LHCN-M2 (cell line): ENCODE data around the gene MUC5AC. TPM values are rescaled to one million over a fixed set of nuclear protein-coding genes. Genes with fewer than 3 reads are reported as not detected.
"Not testable (repeated sequence)": the region's sequence is repeated elsewhere in the genome, so short reads cannot be mapped to it uniquely, and the experiment has no call there.

Experiments
- DNase-seq: peaks from one replicate; pipeline ENCODE4 v3.0.0-alpha.2; 2012; ENCODE audit warnings: low read depth
- total RNA-seq: library from RNA; depleted of rRNA; stranded (reverse); fragments of >200 nt; gene quantifications from 2 replicates; pipeline ENCODE4 v1.2.3, GENCODE V29; 2014

Gene MUC5AC
- total RNA-seq, 1 experiment from 2014 or later = not detected

DNA sequence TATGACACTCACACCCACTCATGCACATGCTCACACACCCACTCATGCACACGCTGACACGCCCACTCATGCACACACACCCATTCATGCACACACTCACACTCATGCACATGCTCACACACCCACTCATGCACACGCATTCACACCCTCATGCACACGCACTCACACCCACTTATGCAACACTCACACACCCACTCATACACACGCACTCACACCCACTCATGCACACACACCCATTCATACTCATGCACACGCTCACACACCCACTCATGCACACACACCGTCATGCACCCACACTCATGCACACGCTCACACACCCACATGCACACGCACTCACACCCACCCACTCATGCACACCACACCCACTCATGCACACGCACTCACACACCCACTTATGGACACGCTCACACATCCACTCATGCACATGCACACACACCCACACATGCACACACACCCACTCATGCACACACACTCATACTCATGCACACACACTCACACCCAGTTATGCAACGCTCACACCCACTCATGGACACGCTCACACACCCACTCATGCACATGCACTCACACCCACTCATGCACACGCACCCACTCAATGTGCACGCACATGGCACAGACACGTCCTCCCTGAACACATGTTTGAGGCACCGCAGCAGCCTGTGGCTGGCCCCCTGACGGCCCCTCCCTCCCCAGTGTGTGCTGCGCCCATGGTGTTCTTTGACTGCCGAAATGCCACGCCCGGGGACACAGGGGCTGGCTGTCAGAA lies 17.9 kb downstream of the MUC5AC start:
- no peak for DNase-seq

DNA sequence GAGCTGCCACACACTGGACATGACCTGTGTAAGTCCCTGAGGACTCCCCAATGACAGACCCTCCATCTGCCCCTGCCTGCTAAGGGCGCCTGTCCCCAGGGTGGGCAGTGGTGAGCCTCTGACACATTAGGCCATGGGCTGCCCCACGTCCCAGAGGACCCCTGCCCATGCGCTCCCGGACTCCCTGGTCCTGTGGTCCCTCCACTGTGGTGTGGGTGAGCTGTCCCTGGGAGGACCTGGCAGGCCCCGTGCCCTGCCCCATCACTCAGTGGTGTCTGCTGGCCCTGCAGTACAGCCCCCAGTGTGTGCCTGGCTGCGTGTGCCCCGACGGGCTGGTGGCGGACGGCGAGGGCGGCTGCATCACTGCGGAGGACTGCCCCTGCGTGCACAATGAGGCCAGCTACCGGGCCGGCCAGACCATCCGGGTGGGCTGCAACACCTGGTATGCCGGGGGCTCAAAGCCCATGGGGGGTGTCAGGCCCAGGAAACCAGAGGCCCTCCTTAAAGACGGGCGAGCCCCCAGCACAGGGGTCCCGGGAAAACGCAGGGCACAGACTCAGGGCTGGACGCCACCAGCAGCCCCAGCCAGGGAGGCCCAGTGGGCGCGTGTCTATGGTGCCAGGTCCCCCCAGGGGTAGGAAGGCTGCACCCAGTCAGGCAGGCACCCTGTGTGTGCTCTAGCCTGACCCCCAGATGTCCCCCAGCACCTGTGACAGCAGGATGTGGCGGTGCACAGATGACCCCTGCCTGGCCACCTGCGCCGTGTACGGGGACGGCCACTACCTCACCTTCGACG lies 18.7 kb downstream of the MUC5AC start:
- no peak for DNase-seq

DNA sequence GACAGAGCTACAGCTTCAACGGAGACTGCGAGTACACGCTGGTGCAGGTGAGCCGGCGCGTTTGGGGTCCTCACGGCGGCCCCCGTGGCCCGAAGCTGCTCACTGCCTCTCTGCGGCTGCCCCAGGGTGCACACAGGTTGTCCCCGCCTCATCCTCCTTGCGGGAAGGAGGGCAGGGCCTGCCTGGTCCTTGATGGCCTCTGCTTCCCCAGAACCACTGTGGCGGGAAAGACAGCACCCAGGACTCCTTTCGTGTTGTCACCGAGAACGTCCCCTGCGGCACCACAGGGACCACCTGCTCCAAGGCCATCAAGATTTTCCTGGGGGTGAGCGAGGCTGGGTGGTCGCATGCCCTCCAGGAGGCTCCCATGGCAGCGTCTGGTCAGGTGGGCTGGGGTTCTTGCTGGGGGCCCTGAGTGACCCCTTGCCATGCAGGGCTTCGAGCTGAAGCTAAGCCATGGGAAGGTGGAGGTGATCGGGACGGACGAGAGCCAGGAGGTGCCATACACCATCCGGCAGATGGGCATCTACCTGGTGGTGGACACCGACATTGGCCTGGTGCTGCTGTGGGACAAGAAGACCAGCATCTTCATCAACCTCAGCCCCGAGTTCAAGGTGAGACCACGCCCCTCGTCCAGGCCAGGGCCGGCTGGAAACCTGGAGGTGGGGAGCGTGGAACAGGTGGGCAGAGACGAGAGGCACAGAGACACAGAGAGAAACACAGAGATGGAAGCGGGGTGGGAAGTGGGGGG lies 19.4 kb downstream of the MUC5AC start:
- DNase-seq = no peak

DNA sequence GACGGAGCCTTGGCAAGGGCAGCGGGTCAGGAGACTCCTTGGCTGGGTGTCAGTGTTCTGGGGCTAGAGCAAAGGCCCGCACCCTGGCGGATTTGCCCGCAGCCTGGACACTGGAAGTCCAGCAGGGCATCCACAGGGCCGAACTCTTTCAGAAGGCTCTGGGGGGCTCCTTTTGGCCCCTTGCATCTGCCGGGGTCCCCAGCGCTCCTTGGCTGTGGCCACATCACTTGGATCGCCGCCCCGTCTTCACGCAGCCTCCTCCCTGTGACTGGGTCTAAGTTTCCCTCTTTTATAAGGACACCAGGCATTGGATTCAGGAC lies 20.0 kb downstream of the MUC5AC start:
- DNase-seq = no peak

DNA sequence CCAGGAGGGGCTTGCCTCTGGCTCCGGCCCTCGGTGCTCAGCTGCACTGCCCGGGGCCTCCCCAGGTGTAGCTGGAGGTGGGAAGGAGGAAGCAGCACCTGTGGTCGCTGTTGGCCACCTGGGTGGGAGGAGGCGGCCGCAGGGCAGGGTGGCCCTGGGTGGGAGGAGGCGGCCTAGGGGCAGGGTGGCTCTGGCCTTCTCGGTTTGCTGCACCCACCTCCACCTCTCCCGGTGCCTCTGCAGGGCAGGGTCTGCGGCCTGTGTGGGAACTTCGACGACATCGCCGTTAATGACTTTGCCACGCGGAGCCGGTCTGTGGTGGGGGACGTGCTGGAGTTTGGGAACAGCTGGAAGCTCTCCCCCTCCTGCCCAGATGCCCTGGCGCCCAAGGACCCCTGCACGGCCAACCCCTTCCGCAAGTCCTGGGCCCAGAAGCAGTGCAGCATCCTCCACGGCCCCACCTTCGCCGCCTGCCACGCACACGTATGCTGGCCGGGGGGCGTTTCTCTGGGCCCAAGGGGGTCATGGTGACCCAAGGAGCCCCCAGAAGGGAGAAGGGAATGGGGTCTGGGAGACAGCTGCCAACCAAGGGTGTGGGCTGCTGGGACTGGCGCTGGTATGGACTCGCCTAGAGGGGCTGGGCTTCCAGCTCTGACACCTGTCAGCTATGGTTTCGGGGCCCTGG lies 20.6 kb downstream of the MUC5AC start:
- no peak for DNase-seq

DNA sequence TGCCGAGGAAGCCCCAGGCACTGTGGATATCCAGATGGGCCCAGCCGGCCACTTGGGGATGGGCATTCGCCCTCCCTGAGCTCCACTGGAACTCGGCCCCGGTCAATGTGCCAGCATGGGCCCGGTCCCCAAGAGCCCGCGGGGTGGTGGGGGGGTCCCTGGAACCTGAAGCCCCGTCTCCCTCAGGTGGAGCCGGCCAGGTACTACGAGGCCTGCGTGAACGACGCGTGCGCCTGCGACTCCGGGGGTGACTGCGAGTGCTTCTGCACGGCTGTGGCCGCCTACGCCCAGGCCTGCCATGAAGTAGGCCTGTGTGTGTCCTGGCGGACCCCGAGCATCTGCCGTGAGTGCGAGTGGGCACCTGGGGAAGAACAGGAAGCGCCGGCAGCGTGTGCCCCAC lies 21.2 kb downstream of the MUC5AC start:
- DNase-seq = no peak

DNA sequence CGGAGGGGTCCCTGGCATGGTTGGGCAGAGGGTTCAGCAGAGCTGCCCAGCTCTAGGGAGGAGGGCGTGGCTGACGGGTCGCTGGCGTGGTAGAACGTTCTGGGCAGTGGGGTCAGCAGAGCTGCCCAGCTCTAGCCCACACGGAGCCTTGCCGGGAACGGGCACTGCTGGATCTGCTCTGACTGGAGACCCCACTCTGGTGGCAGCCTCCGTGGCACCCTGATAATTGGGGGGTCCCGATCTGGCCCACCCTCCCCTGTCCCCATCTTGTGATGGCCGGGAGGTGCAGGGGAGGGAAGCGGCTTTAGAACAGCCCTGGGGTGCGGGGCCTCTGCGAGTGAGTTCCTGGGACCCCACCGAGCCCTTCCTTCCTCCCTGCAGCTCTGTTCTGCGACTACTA lies 21.9 kb downstream of the MUC5AC start:
- DNase-seq = no peak

DNA sequence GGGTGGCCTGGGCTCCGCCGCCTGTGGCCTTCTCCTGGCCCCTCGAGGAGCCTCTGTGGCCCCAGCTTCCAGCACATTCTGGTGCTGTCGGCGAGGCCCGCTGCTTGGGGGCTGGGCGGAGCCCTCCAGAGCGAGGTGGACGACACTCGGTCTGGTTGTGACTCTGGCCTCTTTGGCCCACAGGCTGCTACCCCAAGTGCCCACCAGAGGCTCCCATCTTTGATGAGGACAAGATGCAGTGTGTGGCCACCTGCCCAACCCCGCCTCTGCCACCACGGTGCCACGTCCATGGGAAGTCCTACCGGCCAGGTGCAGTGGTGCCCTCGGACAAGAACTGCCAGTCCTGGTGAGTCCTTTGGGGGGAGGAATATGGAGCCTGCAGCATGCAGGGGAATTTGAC lies 22.4 kb downstream of the MUC5AC start:
- DNase-seq = no peak

DNA sequence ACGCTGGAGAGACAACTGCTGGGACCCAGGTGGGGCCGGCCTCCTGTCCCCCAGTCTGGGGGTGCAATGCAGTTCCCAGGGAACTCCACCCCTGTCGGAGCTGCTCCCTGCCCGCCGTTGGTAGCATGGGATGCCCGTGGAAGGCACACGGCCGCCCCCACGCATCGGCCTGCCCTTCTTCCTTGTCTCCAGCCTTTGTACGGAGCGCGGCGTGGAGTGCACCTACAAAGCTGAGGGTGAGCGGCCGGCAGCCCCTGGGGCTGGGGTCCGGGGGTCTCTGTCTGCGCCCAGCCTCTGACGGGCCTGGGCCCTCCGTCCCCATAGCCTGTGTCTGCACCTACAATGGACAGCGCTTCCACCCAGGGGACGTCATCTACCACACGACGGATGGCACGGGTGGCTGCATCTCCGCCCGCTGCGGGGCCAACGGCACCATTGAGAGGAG lies 23.2 kb downstream of the MUC5AC start:
- no peak for DNase-seq

DNA sequence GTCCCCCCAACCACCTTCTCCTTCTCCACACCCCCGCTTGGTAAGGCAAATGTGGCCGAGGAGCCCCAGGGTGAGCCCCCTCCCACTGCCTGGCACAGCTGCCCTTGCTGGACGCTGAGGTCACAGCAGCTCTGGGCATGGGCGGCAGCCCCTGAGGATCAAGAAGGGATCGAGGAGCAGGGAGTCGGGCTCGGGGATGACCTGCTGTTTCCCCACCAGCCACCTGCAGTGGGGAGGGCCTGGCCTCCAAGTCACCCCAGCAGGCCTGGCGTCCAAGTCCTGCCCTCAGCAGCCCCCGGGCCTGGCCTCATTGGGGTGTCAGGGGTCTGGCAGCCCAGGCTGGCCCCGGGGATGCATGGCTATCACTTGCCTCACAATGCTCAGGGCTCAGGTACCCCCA lies 23.7 kb downstream of the MUC5AC start:
- no peak for DNase-seq

DNA sequence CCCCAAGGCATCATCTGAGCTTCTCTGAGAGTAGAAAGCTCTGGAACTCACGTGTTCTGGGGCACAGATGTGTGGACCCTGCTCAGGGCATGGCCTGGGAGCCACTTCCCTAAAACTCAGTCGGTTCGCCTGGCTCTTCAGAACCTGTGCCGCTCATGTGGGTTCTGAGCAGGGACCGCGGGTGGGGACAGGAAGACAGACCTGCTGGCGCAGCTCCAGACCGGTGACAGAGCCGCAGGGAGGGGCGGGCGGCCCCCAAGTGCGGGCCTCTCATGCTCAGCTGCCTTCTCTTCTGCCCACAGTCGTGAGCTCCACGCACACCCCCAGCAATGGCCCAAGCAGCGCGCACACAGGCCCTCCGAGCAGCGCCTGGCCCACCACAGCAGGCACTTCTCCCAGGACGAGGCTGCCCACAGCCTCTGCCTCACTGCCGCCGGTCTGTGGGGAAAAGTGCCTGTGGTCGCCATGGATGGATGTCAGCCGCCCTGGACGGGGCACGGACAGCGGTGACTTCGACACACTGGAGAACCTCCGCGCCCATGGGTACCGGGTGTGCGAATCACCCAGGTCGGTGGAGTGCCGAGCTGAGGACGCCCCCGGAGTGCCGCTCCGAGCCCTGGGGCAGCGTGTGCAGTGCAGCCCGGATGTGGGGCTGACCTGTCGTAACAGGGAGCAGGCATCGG lies 24.2 kb downstream of the MUC5AC start:
- no peak for DNase-seq

DNA sequence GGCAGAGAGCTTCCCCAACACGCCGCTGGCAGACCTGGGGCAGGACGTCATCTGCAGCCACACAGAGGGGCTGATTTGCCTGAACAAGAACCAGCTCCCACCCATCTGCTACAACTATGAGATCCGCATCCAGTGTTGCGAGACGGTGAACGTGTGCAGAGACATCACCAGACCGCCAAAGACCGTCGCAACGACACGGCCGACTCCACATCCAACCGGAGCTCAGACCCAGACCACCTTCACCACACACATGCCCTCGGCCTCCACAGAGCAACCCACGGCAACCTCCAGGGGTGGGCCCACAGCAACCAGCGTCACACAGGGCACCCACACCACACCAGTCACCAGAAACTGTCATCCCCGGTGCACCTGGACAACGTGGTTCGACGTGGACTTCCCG lies 26.4 kb downstream of the MUC5AC start:
- not testable (repeated sequence) for DNase-seq

DNA sequence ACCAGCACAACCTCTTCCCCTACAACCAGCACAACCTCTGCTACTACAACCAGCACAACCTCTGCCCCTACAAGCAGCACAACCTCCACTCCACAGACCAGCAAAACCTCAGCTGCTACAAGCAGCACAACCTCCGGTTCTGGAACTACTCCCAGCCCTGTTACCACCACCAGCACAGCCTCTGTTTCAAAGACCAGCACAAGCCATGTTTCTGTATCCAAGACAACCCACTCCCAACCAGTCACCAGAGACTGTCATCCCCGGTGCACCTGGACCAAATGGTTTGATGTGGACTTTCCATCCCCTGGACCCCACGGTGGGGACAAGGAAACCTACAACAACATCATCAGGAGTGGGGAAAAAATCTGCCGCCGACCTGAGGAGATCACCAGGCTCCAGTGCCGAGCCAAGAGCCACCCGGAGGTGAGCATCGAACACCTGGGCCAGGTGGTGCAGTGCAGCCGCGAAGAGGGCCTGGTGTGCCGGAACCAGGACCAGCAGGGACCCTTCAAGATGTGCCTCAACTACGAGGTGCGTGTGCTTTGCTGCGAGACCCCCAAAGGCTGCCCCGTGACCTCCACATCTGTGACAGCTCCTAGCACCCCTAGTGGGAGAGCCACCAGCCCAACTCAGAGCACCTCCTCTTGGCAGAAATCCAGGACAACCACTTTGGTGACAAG lies 30.8 kb downstream of the MUC5AC start:
- not testable (repeated sequence) for DNase-seq

DNA sequence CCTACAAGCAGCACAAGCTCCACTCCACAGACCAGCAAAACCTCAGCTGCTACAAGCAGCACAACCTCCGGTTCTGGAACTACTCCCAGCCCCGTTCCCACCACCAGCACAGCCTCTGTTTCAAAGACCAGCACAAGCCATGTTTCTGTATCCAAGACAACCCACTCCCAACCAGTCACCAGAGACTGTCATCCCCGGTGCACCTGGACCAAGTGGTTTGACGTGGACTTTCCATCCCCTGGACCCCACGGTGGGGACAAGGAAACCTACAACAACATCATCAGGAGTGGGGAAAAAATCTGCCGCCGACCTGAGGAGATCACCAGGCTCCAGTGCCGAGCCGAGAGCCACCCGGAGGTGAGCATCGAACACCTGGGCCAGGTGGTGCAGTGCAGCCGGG lies 32.1 kb downstream of the MUC5AC start:
- not testable (repeated sequence) for DNase-seq

DNA sequence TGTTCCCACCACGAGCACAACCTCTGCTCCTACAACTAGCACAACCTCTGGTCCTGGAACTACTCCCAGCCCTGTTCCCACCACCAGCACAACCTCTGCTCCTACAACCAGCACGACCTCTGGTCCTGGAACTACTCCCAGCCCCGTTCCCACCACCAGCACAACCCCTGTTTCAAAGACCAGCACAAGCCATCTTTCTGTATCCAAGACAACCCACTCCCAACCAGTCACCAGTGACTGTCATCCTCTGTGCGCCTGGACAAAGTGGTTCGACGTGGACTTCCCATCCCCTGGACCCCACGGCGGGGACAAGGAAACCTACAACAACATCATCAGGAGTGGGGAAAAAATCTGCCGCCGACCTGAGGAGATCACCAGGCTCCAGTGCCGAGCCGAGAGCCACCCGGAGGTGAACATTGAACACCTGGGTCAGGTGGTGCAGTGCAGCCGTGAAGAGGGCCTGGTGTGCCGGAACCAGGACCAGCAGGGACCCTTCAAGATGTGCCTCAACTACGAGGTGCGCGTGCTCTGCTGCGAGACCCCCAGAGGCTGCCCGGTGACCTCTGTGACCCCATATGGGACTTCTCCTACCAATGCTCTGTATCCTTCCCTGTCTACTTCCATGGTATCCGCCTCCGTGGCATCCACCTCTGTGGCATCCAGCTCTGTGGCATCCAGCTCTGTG lies 34.2 kb downstream of the MUC5AC start:
- DNase-seq = not testable (repeated sequence)

DNA sequence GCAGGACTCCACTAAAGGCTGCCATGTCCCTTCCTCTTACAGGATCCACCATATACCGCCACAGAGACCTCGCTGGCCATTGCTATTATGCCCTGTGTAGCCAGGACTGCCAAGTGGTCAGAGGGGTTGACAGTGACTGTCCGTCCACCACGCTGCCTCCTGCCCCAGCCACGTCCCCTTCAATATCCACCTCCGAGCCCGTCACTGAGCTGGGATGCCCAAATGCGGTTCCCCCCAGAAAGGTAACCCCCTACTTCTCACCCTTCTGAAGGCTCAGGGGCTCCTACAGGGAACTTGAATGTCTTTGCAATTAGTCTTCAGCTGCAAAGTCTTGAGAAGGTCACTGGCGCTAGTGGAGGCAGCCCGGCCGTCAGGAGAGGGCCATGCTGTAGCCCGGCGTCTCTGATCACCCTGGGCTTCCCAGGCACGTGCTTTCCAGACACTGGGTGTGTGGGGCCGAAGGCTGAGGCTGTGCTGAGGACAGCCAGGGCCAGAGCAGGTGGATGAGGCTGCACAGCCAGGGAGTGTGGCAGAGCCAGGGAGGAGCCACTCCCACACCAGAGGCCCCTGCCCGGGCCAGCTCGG lies 35.1 kb downstream of the MUC5AC start:
- no peak for DNase-seq

DNA sequence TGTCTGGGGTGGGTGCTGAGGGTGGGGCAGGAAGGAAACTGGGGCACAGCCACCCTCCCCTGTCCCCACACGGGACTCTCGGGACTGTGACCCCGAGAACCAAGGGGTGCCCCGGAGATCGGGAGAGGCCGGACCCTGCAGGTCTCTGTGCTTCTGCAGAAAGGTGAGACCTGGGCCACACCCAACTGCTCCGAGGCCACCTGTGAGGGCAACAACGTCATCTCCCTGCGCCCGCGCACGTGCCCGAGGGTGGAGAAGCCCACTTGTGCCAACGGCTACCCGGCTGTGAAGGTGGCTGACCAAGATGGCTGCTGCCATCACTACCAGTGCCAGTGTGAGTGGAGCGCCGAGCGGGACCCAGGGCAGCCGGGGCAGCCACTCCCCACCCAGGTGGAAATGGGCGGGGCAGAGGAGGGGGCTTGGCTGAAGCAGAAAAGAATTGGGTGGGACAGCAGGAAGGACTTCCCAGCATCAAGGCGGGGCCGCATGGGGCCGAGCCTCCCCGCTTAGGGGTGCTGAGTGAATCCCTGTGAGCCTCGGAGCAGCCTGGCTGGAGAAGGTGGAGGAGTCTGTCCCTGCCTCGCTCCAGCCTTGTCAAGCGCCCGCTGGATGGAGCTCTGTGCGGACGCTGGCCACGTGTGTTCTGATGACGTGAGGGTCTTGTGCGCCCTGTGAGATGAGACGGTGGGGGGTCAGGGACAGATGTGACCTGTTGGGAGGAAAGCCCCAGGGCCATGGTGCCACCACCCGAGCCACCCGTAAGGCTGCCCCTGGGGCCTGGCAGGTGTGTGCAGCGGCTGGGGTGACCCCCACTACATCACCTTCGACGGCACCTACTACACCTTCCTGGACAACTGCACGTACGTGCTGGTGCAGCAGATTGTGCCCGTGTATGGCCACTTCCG lies 35.8 kb downstream of the MUC5AC start:
- no peak for DNase-seq

DNA sequence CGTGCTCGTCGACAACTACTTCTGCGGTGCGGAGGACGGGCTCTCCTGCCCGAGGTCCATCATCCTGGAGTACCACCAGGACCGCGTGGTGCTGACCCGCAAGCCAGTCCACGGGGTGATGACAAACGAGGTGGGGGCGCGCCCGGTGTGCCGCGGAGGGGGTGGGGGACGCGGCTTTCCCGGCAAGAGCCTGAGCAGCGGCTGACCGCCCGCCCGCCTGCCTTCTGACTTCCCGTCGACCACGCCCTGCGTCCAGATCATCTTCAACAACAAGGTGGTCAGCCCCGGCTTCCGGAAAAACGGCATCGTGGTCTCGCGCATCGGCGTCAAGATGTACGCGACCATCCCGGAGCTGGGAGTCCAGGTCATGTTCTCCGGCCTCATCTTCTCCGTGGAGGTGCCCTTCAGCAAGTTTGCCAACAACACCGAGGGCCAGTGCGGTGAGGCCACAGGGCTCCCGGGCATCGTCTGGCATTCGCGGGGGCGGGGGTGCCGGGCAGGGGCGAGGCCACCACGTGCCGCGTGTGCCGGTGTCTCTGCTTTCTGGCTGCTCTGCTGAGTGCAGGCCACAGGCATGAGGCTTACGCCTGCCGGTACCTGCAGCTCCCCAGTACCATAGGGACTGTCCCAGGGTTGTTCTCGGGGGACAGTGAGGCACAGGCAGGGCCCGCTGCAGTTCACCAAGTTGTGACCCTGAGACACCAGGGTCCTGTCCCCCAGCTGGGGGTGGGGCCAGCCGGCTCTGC lies 36.7 kb downstream of the MUC5AC start:
- DNase-seq = no peak
